ENCODE data around the gene CEP164.

The CEP164 gene

DNA sequence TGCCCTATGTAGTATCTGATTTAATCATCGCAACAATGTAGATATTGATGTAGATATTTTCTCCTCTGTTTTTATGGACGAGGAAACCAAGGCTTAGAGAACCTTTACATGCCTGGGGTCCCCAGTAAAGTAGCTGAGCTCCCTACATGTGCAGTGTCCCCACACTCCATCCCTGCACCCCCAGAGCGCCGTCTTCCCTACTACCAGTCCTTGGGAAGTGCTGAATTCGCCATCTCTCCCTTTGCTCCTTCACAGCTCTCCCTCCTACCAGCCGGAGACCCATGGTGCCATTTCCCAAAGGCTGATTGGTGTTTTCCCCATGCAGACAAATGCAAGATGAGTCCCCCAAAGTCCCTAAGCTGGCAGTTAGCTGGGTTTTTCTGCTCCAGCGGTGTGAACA is 86.0 kb downstream of the CEP164 start:
- DNase-seq (ENCODE audit: extremely low spot score) = no peak
- ChIA-PET POLR2A (no interaction called here), CTCF (interaction anchor here (0.6 to 9.7 kb wide), 4 partner anchors 13 to 422 kb away, joined by 3 to 89 read pairs (median 3); no protein-coding TSS in a partner anchor)
- TF ChIP-seq, protein P1, sequence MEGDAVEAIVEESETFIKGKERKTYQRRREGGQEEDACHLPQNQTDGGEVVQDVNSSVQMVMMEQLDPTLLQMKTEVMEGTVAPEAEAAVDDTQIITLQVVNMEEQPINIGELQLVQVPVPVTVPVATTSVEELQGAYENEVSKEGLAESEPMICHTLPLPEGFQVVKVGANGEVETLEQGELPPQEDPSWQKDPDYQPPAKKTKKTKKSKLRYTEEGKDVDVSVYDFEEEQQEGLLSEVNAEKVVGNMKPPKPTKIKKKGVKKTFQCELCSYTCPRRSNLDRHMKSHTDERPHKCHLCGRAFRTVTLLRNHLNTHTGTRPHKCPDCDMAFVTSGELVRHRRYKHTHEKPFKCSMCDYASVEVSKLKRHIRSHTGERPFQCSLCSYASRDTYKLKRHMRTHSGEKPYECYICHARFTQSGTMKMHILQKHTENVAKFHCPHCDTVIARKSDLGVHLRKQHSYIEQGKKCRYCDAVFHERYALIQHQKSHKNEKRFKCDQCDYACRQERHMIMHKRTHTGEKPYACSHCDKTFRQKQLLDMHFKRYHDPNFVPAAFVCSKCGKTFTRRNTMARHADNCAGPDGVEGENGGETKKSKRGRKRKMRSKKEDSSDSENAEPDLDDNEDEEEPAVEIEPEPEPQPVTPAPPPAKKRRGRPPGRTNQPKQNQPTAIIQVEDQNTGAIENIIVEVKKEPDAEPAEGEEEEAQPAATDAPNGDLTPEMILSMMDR (IDR thresholded peaks at IDR 0.05; ENCODE audit: control extremely low read depth, extremely low read depth, low read depth, missing control alignments) = no peak

DNA sequence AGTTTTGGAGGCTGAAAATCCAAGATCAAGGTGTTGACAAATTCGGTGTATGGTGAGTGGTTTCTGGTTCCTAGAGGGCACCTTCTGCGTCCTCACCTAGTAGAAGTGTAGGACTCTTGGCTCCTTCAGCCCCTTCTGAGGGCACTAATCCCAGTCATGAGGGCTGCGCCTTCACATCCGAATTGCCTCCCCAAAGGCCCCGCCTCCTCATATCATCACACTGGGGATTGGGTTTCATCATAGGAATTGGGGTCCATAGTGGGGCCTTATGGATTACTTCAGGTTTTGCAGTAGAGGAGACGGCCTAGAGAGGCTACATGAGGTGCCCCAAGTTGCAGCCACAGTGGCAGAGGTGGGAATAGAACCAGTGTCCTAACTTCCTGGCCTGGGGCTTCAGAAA is 87.1 kb downstream of the CEP164 start:
- TF ChIP-seq, protein P1 (IDR thresholded peaks at IDR 0.05; ENCODE audit: control extremely low read depth, extremely low read depth, low read depth, missing control alignments) = no peak
- ChIA-PET POLR2A (no interaction called here), CTCF (interaction anchor here (0.9 to 9.7 kb wide), 2 partner anchors 12 to 393 kb away, joined by 3 to 89 read pairs; no protein-coding TSS in a partner anchor)
- no peak for DNase-seq (ENCODE audit: extremely low spot score)

DNA sequence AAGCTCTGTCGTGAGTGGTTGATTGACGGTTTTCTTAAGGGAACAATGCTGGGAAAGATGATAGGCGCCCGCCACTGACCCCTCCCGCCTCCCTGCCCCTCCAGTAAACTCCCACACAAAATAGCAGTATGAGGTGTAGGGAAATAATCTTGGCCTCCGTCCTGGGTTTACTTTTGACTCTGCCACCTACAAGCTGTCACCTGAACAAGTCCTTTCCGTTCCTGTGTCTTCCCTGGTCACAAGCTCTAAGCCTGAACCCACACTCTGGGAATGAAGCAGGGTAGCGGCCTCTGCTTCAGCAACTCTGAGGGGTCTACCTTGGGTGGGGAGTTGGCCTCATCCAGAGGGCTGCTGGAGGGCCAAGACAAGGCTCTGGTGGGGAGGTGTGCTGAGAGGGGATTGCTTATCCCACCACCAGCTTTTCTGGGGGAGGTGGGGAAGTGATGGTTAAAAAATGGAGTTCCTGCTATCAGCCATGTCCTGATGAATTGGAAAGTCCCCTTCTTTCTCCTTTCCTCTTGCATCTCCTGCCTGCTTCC is 87.8 kb downstream of the CEP164 start:
- no peak for DNase-seq (ENCODE audit: extremely low spot score)
- TF ChIP-seq, protein P1 (IDR thresholded peaks at IDR 0.05; ENCODE audit: control extremely low read depth, extremely low read depth, low read depth, missing control alignments) = no peak
- CTCF ChIA-PET = interaction anchor here (1.8 to 9.7 kb wide), 2 partner anchors 11 to 27 kb away, joined by 4 to 89 read pairs; no protein-coding TSS in a partner anchor
- POLR2A ChIA-PET = interaction anchor here (0.6 kb wide), 1 partner anchor 10 kb away, joined by 5 read pairs; no protein-coding TSS in a partner anchor

DNA sequence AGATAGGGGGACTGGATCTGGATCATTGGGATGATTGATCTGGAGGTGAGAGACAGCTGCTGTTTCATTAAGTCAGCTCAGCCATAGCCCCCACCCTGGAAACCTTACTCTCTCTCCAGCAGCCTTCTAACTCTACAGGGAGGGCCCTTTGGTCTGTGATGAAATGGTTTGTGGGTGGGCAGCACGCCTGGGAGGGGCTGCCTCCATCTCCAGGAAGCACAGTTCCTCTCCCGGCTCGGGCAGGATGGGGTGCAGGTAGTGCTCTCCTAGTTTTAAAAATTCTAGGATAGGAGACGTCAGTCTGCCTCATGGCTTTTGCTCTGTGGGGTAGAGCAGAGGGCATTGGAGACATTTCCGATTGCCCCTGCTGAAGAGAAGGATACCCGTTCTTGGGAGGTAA is 89.7 kb downstream of the CEP164 start:
- DNase-seq (ENCODE audit: extremely low spot score) = no peak
- POLR2A ChIA-PET = no interaction called here
- CTCF ChIA-PET = interaction anchor here (1.8 to 9.7 kb wide), 2 partner anchors 9 to 26 kb away, joined by 4 to 89 read pairs; no protein-coding TSS in a partner anchor
- TF ChIP-seq, protein P1 (IDR thresholded peaks at IDR 0.05; ENCODE audit: control extremely low read depth, extremely low read depth, low read depth, missing control alignments) = no peak

DNA sequence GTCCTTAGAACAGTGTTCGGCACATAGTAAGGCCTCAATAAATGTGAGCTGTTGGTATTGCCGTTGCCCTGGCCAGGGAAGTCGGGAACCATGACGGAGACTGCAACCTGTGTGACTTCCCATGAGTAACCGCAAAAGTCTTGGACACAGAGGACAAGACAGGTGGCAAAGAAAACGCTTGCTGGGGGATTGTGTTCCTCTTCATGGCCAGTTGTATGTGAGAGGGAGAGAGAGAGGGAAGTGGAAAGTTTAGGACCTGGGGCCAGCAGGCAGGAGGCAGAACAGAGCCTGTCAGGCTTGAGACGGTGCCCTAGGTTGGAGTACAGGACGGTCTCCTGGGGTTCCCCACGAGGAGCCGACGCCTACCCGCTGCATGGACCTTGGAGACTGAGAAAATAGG is 90.2 kb downstream of the CEP164 start:
- TF ChIP-seq, protein P1 (IDR thresholded peaks at IDR 0.05; ENCODE audit: control extremely low read depth, extremely low read depth, low read depth, missing control alignments) = no peak
- DNase-seq (ENCODE audit: extremely low spot score) = no peak
- ChIA-PET CTCF (interaction anchor here (1.3 kb wide), 1 partner anchor 9 kb away, joined by 5 read pairs; no protein-coding TSS in a partner anchor), POLR2A (no interaction called here)

DNA sequence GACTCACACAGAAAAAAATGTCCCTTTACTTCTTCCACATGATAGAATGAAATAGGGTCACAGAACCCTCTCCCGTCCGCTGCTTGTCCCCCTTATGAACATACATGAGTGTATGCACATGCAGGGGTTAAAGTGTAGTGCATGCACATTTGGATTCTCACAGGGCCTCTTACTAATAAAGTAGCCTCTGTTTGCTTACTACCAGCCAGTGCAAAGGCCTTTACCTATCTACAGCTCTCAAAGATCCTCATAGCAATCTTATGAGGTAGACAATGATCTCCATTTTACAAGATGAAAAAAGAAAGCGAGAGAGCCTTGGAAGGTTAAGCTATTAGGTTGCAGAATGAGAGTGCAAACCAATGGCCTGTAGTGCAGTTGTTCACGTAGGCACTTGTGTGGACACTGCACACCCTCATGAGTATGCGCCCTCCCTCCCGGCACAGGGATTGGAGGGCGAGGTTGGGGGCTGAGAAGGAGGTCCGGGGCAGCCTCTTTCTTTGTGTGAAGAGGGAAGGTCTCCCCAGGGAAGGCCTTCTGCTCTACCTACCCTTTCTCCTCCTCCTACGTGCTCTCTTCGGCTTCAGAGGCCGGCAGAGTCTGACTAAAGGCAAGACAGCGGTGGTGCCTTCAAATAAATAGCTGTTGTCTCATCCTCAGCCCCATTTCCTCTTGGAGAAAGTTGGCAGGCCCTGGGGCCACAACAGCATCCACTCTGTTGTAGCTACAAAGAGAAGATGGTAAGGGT is 91.3 kb downstream of the CEP164 start:
- CTCF ChIA-PET = interaction anchor here (1.1 to 1.4 kb wide), 4 partner anchors 8 to 390 kb away, joined by 3 to 5 read pairs (median 3); no protein-coding TSS in a partner anchor
- no peak for DNase-seq (ENCODE audit: extremely low spot score)
- POLR2A ChIA-PET = interaction anchor here (0.6 to 0.7 kb wide), 2 partner anchors 303 to 438 kb away, joined by 3 to 5 read pairs; no protein-coding TSS in a partner anchor
- TF ChIP-seq, protein P1 (IDR thresholded peaks at IDR 0.05; ENCODE audit: control extremely low read depth, extremely low read depth, low read depth, missing control alignments) = no peak
